Measurements from ENCODE around the gene TUBB1.

The TUBB1 gene

GRCh38 chr20:59013031-59013951 lies 5.9 kb upstream of the TUBB1 start:
- ChIA-PET CTCF (no interaction called here), POLR2A (interaction anchor here (0.5 to 2.0 kb wide), 2 partner anchors 17 to 19 kb away, joined by 3 to 10 read pairs; partner anchors contain the start of gene ATP5F1E)
- no peak overlapping the region for H3K4me3 ChIP-seq (ENCODE audit: low read depth, low read length)
- no peak for DNase-seq (ENCODE audit: low read depth, low spot score)
- no peak for TF ChIP-seq CTCF (IDR thresholded peaks at IDR 0.05; ENCODE audit: insufficient read depth, low read length, missing control alignments)

GRCh38 chr20:59013959-59014608 lies 5.1 kb upstream of the TUBB1 start:
- H3K4me3 ChIP-seq (ENCODE audit: low read depth, low read length), result no peak overlapping the region
- CTCF ChIA-PET, result interaction anchor here (3.2 kb wide), 1 partner anchor 14 kb away, joined by 8 read pairs; no protein-coding TSS in a partner anchor
- TF ChIP-seq CTCF (IDR thresholded peaks at IDR 0.05; ENCODE audit: insufficient read depth, low read length, missing control alignments), result no peak
- DNase-seq (ENCODE audit: low read depth, low spot score), result no peak
- POLR2A ChIA-PET, result interaction anchor here (2.0 kb wide), 1 partner anchor 18 kb away, joined by 10 read pairs; the partner anchor contains the start of gene ATP5F1E

DNA sequence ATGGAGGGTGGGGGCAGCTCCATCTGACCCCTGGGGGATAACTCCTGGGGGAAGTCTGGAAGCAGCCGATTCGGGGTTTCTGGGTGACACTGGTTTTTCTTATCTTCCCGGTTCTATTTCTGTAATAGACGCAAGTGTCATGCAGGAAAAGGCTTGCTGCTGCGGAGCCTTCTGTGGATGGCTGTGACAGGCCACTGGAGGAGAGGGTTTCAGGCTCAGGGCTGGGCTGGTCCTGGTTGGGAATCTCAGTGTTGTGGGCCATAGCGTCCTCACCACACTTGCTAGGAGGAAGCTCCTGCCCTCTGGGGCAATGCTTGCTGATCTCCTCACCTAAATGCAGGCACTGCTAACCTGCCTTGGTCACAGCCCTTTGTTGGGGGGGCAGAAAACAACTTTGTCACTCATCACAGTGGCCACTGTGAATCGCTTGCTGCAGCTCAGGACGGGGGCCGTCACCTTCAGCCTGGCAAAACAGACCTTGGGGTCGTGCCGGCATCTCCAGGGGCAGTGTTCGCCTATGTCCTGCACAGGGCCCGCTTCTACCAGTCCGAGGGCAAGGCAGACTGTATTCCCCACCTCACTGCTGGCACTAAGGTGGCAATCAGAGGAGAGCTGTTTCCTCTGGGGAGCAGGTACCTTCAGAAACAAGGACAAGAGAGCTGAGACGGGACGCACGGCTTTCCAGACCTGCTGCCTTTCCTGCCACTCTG lies 4.4 kb upstream of the TUBB1 start:
- ChIA-PET POLR2A (interaction anchor here (0.9 to 2.0 kb wide), 2 partner anchors 17 kb away, joined by 4 to 10 read pairs; partner anchors contain the start of gene ATP5F1E), CTCF (interaction anchor here (3.2 kb wide), 1 partner anchor 13 kb away, joined by 8 read pairs; no protein-coding TSS in a partner anchor)
- DNase-seq (ENCODE audit: low read depth, low spot score), result no peak

GRCh38 chr20:59015411-59015810 lies 3.8 kb upstream of the TUBB1 start:
- POLR2A ChIA-PET, result interaction anchor here (0.9 kb wide), 1 partner anchor 17 kb away, joined by 4 read pairs; the partner anchor contains the start of gene ATP5F1E
- no peak for DNase-seq (ENCODE audit: low read depth, low spot score)
- CTCF ChIA-PET, result interaction anchor here (1.0 to 3.2 kb wide), 2 partner anchors 13 to 17 kb away, joined by 3 to 8 read pairs; partner anchors contain the start of gene ATP5F1E
- TF ChIP-seq CTCF (IDR thresholded peaks at IDR 0.05; ENCODE audit: insufficient read depth, low read length, missing control alignments), result no peak
- H3K4me3 ChIP-seq (ENCODE audit: low read depth, low read length), result no peak overlapping the region

More for the DNA sequence above, 4.4 kb upstream of the TUBB1 start:
- no peak for TF ChIP-seq CTCF (IDR thresholded peaks at IDR 0.05; ENCODE audit: insufficient read depth, low read length, missing control alignments)
- no peak overlapping the region for H3K4me3 ChIP-seq (ENCODE audit: low read depth, low read length)

DNA sequence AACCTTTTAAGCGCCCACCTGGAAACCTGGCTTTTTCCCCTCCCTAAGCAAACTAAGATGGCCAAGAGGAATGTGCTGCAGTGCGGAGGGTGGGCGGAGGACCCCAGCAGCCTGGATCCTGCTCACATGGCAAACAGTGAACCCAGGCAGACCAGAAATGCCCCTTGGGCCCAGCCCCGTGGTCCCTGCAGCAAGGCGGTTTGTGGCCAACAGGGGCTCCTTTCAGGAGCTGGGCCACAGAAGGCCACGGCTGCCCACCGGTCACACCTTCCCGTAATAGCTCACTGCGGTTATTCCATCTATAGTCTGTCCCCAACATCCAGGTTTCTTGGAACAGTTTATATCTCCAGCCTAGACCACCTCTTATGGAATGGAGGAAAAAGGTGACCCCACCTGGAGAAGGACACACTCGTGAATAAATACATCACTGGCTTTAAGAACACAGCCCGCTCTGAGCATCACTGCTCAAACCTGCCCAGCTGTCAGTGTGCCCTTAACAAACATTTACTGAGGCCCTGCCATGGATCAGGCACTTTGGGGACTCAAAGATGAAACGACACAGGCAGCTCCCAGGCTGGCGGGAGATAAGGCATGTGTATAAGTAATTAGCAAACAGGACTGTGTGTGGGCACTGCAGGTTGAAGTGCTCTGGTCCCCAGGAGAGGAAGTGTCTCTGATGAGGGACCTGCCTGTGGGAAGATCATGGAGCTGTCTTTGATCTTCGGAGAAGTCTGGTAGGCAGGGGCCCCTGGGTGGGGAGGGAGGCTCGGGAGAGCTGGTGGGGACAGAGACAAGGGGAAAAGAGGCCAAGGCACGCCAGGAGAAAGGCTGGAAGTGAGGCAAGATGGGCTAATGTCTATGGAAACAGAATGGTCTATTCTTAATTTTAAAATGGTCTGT lies 3.2 kb upstream of the TUBB1 start:
- CTCF ChIA-PET, result interaction anchor here (1.0 to 3.2 kb wide), 3 partner anchors 12 to 149 kb away, joined by 3 to 8 read pairs (median 3); partner anchors contain the start of gene ATP5F1E
- TF ChIP-seq CTCF (IDR thresholded peaks at IDR 0.05; ENCODE audit: insufficient read depth, low read length, missing control alignments), result no peak
- no peak overlapping the region for H3K4me3 ChIP-seq (ENCODE audit: low read depth, low read length)
- no peak for DNase-seq (ENCODE audit: low read depth, low spot score)
- POLR2A ChIA-PET, result interaction anchor here (0.9 kb wide), 1 partner anchor 16 kb away, joined by 4 read pairs; the partner anchor contains the start of gene ATP5F1E

Measured in AG04449 (cell line).